Measurements from ENCODE around the gene TPCN1. TPM values are rescaled to one million over a fixed set of nuclear protein-coding genes. Genes with fewer than 3 reads are reported as not detected.

The TPCN1 gene
- total and polyA plus RNA-seq, 2 experiments from 2014 or later = 14.4 to 16.2 TPM

DNA sequence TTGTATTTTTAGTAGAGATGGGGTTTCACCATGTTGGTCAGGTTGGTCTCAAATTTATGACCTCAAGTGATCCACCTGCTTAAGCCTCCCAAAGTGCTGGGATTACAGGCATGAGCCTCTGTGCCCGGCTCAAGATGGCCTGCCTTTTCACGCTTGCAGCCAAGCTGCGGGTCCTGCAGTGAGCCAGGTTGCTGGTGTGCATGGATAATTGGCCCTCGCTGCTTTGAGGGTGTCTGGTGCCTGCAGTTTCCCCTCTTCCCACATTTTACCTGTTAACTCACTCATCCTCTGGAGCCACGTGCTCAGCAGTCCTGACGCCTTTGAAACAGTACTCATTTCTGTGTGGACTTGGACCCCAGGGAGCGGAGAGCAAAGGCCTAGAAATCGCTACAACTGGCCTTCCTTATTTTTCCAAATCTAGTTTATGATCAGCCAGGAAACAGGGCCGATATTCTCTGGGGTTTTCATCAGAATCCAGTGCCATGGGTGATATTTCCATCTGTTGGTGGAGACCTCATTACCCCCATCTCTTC is 42.2 kb downstream of the TPCN1 start:
- Histone ChIP-seq H3K27ac (ENCODE audit: low read depth) (no peak overlapping the region), H3K36me3 (ENCODE audit: insufficient read depth) (no peaks in the 10 kb centered on the region), H3K4me2 (no peak overlapping the region), H3K4me1 (ENCODE audit: insufficient read depth) (no peaks in the 10 kb centered on the region; the same call in none of the 2 replicates), H4K20me1 (replicated peaks; ENCODE audit: insufficient read depth) (no peaks in the 10 kb centered on the region), H3K9me2 (ENCODE audit: insufficient read depth) (no peaks in the 10 kb centered on the region), H3K4me3 (no peak overlapping the region), H3F3A (replicated peaks; ENCODE audit: low read depth) (0 out of 2 replicates have a peak, but pooled peaks cover 4% of the 10 kb centered on the region), H3K27me3 (ENCODE audit: insufficient read depth) (no peaks in the 10 kb centered on the region), H2AFZ (no peak overlapping the region), H3K79me2 (replicated peaks; ENCODE audit: insufficient read depth) (no peaks in the 10 kb centered on the region)
- H3K27me3 Mint-ChIP-seq (ENCODE audit: insufficient read depth, low read depth, poor library complexity) = peaks cover 5% of the 10 kb centered on the region
- no peaks in the 10 kb centered on the region for H3K9me3 Mint-ChIP-seq
- no peak overlapping the region for H3K27ac Mint-ChIP-seq
- DNase-seq (ENCODE audit: low spot score) = no peak
- ATAC-seq = no peak
- H3K4me3 Mint-ChIP-seq = no peak overlapping the region
- peaks cover 21% of the 10 kb centered on the region for H3K4me1 Mint-ChIP-seq
- TF ChIP-seq JUNB (IDR thresholded peaks at IDR 0.05; ENCODE audit: unreplicated experiment) (no peak), STAT1 (IDR thresholded peaks at IDR 0.05; ENCODE audit: unreplicated experiment) (no peak), EZH2 (IDR thresholded peaks at IDR 0.05; ENCODE audit: low read depth, unreplicated experiment) (no peak), NANOG (IDR thresholded peaks at IDR 0.05; ENCODE audit: borderline replicate concordance) (no peak), ETS1 (IDR thresholded peaks at IDR 0.05) (no peak), CREB1 (CRISPR knock-in tag; IDR thresholded peaks at IDR 0.05; ENCODE audit: low read depth) (no peak), ZNF331 (CRISPR knock-in tag; IDR thresholded peaks at IDR 0.05; ENCODE audit: low read depth) (no peak), EZH2phosphoT487 (IDR thresholded peaks at IDR 0.05; ENCODE audit: unreplicated experiment) (no peak), POLR2AphosphoS5 (IDR thresholded peaks at IDR 0.05; ENCODE audit: low read depth) (no peak), ZNF462 (CRISPR knock-in tag; IDR thresholded peaks at IDR 0.05) (no peak), ZNF114 (CRISPR knock-in tag; IDR thresholded peaks at IDR 0.05) (no peak)
- TF ChIP-seq, protein P1, sequence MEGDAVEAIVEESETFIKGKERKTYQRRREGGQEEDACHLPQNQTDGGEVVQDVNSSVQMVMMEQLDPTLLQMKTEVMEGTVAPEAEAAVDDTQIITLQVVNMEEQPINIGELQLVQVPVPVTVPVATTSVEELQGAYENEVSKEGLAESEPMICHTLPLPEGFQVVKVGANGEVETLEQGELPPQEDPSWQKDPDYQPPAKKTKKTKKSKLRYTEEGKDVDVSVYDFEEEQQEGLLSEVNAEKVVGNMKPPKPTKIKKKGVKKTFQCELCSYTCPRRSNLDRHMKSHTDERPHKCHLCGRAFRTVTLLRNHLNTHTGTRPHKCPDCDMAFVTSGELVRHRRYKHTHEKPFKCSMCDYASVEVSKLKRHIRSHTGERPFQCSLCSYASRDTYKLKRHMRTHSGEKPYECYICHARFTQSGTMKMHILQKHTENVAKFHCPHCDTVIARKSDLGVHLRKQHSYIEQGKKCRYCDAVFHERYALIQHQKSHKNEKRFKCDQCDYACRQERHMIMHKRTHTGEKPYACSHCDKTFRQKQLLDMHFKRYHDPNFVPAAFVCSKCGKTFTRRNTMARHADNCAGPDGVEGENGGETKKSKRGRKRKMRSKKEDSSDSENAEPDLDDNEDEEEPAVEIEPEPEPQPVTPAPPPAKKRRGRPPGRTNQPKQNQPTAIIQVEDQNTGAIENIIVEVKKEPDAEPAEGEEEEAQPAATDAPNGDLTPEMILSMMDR (conservative IDR thresholded peaks at IDR 0.05; ENCODE audit: low read depth in 2 of 2) = no peak
- TF ChIP-seq, protein P2, sequence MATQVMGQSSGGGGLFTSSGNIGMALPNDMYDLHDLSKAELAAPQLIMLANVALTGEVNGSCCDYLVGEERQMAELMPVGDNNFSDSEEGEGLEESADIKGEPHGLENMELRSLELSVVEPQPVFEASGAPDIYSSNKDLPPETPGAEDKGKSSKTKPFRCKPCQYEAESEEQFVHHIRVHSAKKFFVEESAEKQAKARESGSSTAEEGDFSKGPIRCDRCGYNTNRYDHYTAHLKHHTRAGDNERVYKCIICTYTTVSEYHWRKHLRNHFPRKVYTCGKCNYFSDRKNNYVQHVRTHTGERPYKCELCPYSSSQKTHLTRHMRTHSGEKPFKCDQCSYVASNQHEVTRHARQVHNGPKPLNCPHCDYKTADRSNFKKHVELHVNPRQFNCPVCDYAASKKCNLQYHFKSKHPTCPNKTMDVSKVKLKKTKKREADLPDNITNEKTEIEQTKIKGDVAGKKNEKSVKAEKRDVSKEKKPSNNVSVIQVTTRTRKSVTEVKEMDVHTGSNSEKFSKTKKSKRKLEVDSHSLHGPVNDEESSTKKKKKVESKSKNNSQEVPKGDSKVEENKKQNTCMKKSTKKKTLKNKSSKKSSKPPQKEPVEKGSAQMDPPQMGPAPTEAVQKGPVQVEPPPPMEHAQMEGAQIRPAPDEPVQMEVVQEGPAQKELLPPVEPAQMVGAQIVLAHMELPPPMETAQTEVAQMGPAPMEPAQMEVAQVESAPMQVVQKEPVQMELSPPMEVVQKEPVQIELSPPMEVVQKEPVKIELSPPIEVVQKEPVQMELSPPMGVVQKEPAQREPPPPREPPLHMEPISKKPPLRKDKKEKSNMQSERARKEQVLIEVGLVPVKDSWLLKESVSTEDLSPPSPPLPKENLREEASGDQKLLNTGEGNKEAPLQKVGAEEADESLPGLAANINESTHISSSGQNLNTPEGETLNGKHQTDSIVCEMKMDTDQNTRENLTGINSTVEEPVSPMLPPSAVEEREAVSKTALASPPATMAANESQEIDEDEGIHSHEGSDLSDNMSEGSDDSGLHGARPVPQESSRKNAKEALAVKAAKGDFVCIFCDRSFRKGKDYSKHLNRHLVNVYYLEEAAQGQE (IDR thresholded peaks at IDR 0.05; ENCODE audit: unreplicated experiment) = no peak
- peaks cover 7% of the 10 kb centered on the region; the same call in 2 of the 3 replicates for H3K36me3 Mint-ChIP-seq (ENCODE audit: low read depth)
